GM13976 (cell line): ENCODE results near the gene SPRR2E.

Experiments
- DNase-seq: peaks from one replicate; pipeline ENCODE4 v3.0.0; 2012; ENCODE audit warnings: low spot score
- CTCF ChIP-seq: IDR thresholded peaks from 2 replicates; pipeline ENCODE4 v1.5.1; 2012; ENCODE audit warnings: borderline replicate concordance, mild to moderate bottlenecking; ENCODE audit not compliant: insufficient read depth; ENCODE audit errors: extremely low read depth, missing control alignments, control extremely low read depth
- in situ Hi-C: fragments of 300-500 bp; cut with MboI; formaldehyde crosslinking; loops from one replicate; pipeline ENCODE4 v1.12.0; 2022; ENCODE audit warnings: low sequenced_read_pairs, mixed read lengths, inconsistent platforms; ENCODE audit not compliant: unreplicated experiment

Gene SPRR2E

DNA sequence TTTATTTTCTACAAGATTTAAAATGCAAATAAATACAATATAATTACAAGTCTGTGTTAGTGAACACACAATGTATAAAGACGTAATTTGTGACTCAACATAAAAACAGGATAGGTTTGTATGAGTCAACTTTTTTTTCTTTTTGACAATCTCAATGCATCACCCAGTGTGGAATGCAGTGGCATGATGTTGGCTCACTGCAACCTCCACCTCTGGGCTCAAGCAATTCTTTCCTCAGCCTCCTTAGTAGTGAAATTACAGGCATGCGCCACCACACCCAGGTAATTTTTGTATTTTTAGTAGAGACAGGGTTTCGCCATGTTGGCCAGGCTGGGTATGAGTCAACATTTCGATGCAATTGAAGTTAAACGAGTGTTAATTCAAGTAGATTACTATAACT is 5.9 kb upstream of the SPRR2E start:
- no peak for DNase-seq
- in situ Hi-C loops: no loop called here
- no peak for TF ChIP-seq CTCF

GRCh38 chr1:153099461-153100045 is 5.2 kb upstream of the SPRR2E start:
- in situ Hi-C loops: no loop called here
- no peak for TF ChIP-seq CTCF
- no peak for DNase-seq

- in situ Hi-C loops: no loop called here
- DNase-seq: no peak
- no peak for TF ChIP-seq CTCF
Observed at GRCh38 chr1:153095764-153096163, 1.4 kb upstream of the SPRR2E start.

GRCh38 chr1:153087652-153088051 is 6.7 kb downstream of the SPRR2E start:
- DNase-seq: no peak
- in situ Hi-C loops: no loop called here
- TF ChIP-seq CTCF: no peak

GRCh38 chr1:153081736-153082135 is 12.6 kb downstream of the SPRR2E start:
- no peak for DNase-seq
- no peak for TF ChIP-seq CTCF
- in situ Hi-C loops: no loop called here

DNA sequence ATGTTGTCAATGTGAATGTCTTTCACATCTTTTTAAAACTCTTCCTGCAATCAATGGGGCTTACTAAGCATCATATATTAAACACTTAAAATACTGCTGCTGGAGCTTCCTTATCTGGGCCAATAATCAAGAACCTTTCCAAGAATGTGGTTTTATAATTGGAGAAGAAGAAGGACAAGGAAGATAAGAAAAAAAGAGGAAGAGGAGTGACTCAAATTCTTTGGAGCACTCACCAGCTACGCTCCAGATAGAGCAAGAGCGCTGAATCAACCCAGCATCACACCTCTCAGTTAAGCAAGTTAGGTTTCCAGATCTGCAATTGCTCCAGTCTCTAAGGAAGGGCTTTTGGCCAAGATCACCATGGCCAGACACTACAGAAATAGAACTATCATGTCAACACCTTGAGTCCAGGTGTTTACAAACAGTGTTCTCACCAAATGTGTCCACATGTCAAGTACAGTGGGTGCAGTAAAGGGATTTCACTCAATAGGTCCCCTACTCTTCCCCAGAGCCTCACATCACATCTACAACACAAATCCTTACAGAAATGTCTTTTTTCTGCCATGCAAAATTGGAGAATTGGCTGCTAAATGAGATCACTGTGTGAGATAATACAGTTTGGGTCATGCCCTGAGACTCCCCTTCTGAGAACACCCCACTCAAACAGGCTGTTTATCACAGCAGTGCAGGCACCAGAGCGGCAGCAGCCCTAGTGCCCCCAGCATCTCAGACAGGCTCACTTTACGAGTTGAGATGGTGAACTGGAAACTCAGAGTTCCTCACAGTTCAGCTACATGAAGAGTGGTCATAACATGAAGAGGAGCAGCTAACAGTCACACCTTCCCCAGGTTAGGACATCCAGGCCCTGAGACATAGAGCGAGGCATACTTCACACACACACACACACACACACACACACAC is 21.3 kb downstream of the SPRR2E start:
- no peak for TF ChIP-seq CTCF
- in situ Hi-C loops: no loop called here
- DNase-seq: no peak
